H4 (cell line): ENCODE measurements around the gene INSYN2B. TPM values are rescaled to one million over a fixed set of nuclear protein-coding genes. Genes with fewer than 3 reads are reported as not detected.

Source experiments
- DNase-seq: peaks from one replicate; pipeline ENCODE4 v3.0.0-alpha.2; 2015; ENCODE audit warnings: low spot score
- total RNA-seq: library from RNA; depleted of rRNA; stranded (reverse); fragments of >200 nt; shearing (Covaris generic); gene quantifications from 2 replicates; pipeline ENCODE4 v1.2.3, GENCODE V29; 2014

The INSYN2B gene
- total RNA-seq, 1 experiment from 2014 or later = 3.1 TPM

- DNase-seq = no peak
Observed at GRCh38 chr5:169933616-169934015, 46.7 kb downstream of the INSYN2B start.

GRCh38 chr5:169933127-169933526 is 47.2 kb downstream of the INSYN2B start:
- no peak for DNase-seq

DNA sequence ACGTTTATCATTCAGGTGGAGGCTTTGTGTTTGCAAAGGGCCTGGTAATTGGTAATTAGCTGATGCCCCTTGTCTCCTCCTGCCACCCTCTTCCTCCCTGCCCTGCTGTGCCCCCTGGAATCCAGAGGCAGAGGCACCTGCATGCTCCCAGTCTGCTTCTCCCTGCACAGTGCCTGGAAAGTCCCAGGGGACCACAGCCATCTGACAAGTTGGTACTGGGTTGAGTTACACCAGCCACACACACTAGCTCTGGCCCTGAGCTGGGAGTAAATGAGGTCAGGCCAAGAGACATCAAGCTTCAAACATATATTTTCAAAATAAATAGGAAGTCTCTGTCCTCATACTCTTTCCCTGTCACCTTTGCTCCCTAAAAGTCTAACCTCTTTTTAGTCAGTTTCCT is 56.3 kb downstream of the INSYN2B start:
- DNase-seq = no peak

- DNase-seq = no peak
Observed at GRCh38 chr5:169922474-169922873, 57.8 kb downstream of the INSYN2B start.

DNA sequence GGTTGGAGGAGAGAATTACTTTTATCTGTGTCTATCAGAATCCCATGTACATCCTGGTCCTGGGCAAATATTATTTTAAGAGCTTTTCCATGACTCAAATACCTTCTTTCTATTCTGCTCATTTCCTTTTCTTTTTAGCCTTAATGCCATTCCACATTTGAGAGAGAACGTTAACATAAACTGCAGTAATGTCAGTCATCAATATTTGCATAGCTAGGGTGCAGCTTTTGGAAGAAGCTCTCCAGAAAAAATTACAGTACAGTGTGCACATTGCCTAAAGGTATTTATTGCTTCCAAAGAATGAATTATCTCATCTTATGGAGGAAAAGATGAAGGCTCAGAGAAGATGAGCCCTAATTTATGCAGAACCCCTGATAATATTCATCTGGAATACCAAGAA is 58.3 kb downstream of the INSYN2B start:
- DNase-seq = no peak

- no peak for DNase-seq
Observed at GRCh38 chr5:169921384-169921783, 58.9 kb downstream of the INSYN2B start.

DNA sequence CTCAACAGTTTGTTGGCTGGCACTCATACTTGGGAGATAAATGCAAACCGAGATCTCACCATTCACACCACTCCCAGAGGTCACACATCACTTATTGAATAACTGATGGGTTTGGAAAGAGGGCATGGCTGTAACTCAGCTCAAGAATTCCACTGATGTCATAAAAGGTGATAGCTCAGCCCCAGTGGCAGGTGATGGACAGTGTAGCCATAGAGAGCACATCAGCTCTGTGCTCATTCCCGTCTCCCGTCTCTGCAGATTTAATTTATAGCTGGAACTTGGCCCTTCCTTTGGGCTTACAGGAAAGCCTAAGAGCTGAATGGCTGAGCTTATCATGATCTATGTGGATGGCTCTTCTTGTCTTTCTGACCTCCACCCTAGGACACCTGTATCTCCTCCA is 59.8 kb downstream of the INSYN2B start:
- no peak for DNase-seq

DNA sequence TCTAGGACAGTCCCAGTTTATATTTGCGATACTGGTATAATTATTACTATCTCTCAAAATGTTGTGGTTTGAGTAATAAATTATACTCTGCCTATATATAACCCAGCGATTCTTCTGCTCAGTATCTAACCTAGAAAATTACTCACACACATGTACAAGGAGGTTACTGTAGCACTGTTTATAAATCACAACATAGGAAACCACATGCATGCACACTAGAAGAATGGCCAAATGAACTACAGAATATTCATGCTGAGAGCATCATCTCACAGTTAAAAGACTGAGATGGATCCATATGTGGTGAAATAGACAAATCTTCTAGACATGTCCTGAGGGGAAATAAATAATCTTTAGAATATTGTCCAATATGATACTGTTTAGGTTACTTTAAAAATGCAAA is 62.1 kb downstream of the INSYN2B start:
- no peak for DNase-seq

DNA sequence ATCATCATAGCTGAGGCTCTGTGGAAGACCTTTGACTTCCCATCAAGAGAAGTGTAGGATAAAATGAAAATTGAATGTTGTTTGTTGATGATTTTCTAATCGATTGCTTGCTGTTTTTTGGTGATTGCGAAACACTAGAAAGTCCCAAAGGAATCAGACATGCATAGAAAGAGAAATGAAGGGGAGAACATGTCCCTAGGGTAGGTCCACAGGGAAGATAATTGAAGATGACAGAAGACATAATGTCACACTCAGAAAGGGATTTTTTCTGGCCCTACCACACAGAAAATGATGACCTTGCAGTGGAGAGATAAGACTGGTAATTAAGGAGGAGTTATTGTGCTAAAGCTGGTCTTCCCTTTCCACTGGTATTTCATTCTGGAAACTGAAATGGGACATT is 62.8 kb downstream of the INSYN2B start:
- DNase-seq = no peak

- DNase-seq = no peak
Observed at GRCh38 chr5:169914766-169915165, 65.5 kb downstream of the INSYN2B start.

GRCh38 chr5:169913479-169913878 is 66.8 kb downstream of the INSYN2B start:
- no peak for DNase-seq

DNA sequence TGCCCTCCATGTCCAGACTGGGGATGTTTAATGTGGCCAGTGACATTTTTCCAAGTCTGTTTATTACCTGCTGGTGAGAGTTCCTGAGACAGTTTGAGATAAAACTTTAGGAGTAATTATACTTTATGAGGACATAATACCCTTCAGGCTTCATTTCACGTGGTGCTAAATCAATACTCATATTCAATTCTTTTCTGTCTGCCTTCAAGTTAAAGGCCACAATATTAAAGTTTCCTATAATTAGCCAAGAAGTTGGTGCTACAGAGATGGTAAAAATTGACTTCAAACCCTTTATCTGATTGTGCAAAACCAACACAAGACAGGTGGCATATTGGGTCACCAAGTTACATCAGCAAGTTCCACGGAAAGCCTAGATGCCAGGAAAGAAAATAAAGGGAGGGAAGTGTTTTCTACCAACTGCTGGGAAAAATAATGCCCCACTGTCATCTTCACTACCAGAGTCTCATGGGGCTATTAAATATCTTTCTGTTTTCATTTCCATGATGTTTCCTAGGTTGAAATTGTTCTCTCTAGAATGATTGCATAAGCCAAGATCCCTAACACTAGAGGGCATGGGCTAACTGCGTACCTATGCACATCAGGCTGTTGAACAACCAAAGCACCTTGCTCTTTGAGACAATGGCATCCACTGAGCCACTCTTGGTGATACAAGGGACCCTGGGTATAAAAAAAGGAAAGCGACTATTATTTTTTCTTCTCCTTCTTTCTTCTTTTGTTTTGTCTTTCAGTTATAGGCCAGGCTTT is 68.7 kb downstream of the INSYN2B start:
- no peak for DNase-seq

DNA sequence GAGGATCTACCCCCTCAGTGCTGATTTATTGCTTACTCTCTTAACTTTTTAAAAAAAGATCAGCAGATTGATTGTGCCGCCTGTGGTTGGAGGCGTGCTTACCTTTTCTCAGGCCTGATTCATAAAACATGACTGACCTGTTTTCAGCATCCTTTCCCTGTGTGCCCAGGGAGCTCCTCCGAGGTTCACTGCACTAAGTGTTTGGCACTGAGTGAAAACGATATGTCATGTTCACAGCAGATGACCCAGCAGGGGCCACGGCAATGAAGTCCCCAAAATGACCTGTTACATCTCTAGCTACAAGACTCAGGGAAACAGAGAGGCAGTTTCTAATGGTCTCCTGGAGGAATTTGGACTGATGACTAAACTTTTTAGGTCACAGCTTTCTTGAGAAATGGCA is 69.9 kb downstream of the INSYN2B start:
- no peak for DNase-seq

DNA sequence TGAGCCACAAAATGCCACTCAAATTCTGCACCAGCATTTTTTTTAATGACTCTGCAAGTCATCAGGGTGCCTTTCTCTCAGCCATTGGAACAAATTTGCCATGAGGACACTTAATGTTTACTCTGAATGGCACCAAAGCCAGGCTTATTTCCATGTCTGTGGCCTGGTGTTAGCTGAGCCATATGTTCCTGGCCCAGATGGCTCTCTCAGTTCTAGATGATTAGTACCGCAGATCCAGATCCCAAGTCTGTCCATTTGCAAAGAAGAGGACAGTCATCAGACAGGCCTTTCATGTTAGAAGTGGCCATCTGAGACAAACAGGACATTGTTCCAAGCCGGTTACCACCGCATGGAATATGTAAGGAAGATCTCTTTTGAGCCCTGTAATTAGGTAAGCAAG is 70.3 kb downstream of the INSYN2B start:
- DNase-seq = no peak

DNA sequence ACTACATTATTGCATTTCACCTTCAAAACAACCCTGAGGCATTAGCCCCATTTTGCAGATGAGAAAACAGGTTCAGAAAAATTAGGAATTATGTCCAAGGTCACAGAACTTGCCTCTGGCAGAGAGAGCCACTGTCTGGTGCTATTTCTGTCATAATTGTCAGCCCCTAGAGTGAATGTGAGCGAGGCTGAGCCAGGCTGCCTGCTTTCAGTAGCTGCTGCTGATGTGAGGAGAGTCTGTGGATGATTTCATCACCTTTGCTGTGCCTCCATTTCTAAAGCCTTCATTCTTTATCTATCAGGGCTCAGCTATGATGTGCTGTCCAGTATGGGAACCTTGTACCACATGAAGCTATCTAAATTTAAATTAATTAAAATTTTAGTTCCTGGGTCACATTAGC is 71.4 kb downstream of the INSYN2B start:
- DNase-seq = no peak

GRCh38 chr5:169906745-169907649 is 73.3 kb downstream of the INSYN2B start:
- no peak for DNase-seq

GRCh38 chr5:169905017-169905416 is 75.3 kb downstream of the INSYN2B start:
- DNase-seq = no peak

GRCh38 chr5:169904508-169904907 is 75.8 kb downstream of the INSYN2B start:
- no peak for DNase-seq

- DNase-seq = no peak
Observed at GRCh38 chr5:169904059-169904458, 76.2 kb downstream of the INSYN2B start.

DNA sequence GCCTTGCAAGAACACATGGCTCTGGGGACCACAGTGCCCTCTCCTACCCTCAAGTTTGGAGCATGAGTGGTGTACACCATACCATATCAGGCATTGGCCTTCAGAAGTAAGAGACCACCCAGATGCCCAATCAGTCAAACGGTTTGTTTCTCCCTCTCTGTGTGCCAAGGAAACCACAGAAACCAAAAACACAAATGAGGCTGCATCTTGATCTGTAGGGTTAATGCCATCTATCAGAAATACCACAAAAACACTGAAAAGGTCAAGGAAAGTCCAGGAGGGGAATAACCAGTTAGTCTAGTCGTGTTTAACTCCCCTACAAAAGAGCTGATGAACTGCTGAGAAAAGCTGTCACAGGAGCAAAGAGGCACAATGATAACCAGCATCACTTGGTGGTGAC is 78.4 kb downstream of the INSYN2B start:
- no peak for DNase-seq

DNA sequence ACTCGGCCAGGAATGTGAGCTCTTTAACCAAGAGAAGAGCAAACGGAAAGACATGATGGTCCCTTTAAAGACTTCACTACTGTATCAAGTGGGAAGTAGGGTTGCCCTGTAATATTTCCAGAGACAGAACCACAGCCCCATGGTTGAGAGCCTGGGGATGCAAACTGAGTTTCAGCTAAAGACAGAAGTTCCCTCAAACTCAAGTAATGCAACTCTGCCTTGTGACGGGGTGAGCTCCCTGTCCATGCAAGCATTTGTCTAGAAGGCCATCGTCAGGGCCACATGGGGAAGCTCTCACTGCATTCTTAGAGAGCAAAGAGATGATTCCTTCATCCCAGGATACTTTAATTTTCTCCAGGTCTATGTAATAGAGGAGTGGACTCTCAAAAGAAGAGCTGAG is 82.8 kb downstream of the INSYN2B start:
- no peak for DNase-seq

- no peak for DNase-seq
Observed at GRCh38 chr5:169895926-169896325, 84.4 kb downstream of the INSYN2B start.

GRCh38 chr5:169893571-169893970 is 86.7 kb downstream of the INSYN2B start:
- no peak for DNase-seq
